Measurements from ENCODE around the gene THOC5. TPM values are rescaled to one million over a fixed set of nuclear protein-coding genes. Genes with fewer than 3 reads are reported as not detected.

The THOC5 gene
- total RNA-seq, 1 donor from 2014 or later = 175 TPM

DNA sequence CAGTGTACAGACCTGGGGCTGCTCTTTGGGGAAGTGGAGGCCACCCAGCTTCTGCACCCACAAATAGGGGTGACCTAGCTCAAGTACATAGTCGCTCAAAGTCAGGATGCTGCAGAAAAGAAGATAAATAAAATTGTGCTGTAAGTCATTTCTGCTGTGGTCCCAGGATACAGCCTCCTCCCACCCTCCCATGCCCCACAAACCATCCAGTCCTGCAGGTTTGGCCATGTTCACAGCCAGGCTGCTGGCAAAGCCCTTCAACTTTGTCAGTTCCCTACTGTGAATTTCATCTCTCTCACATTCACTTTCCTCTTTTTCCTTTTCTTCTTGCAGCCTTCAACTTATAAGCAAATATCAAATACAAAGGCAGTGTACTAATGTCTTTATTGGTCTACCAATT lies 33.6 kb downstream of the THOC5 start:
- Mint-ChIP-seq H3K4me3 (ENCODE audit: unreplicated experiment) (no peak overlapping the region), H3K27me3 (ENCODE audit: unreplicated experiment) (no peaks in the 10 kb centered on the region), H3K4me1 (ENCODE audit: low read depth, unreplicated experiment) (no peaks in the 10 kb centered on the region), H3K36me3 (ENCODE audit: unreplicated experiment) (peaks cover 4% of the 10 kb centered on the region), H3K9me3 (ENCODE audit: unreplicated experiment) (peaks cover 3% of the 10 kb centered on the region), H3K27ac (ENCODE audit: unreplicated experiment) (no peak overlapping the region)
- TF ChIP-seq, protein P1, sequence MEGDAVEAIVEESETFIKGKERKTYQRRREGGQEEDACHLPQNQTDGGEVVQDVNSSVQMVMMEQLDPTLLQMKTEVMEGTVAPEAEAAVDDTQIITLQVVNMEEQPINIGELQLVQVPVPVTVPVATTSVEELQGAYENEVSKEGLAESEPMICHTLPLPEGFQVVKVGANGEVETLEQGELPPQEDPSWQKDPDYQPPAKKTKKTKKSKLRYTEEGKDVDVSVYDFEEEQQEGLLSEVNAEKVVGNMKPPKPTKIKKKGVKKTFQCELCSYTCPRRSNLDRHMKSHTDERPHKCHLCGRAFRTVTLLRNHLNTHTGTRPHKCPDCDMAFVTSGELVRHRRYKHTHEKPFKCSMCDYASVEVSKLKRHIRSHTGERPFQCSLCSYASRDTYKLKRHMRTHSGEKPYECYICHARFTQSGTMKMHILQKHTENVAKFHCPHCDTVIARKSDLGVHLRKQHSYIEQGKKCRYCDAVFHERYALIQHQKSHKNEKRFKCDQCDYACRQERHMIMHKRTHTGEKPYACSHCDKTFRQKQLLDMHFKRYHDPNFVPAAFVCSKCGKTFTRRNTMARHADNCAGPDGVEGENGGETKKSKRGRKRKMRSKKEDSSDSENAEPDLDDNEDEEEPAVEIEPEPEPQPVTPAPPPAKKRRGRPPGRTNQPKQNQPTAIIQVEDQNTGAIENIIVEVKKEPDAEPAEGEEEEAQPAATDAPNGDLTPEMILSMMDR (IDR thresholded peaks at IDR 0.05; ENCODE audit: partially characterized antibody, unreplicated experiment) = no peak
- no peak for DNase-seq

DNA sequence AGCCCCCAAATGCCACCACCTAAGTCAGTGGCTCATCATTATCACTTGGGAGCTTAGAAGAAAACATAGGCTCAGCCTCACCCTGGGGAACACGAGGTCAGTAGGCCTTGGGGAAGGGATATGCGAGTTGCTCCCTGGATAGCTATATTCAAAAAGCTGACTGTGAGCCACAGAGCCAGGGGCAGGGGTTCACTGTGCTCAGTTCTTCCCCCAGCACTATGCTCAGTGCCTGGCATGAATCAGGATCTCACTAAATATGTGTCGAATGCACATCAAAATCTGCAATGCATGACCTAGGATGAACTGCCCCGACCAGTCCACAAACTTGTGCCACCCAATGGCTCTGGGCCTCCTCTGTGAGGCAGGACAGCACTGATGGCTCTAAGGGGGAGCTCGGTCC lies 35.1 kb downstream of the THOC5 start:
- H3K4me3 Mint-ChIP-seq (ENCODE audit: unreplicated experiment) = no peak overlapping the region

DNA sequence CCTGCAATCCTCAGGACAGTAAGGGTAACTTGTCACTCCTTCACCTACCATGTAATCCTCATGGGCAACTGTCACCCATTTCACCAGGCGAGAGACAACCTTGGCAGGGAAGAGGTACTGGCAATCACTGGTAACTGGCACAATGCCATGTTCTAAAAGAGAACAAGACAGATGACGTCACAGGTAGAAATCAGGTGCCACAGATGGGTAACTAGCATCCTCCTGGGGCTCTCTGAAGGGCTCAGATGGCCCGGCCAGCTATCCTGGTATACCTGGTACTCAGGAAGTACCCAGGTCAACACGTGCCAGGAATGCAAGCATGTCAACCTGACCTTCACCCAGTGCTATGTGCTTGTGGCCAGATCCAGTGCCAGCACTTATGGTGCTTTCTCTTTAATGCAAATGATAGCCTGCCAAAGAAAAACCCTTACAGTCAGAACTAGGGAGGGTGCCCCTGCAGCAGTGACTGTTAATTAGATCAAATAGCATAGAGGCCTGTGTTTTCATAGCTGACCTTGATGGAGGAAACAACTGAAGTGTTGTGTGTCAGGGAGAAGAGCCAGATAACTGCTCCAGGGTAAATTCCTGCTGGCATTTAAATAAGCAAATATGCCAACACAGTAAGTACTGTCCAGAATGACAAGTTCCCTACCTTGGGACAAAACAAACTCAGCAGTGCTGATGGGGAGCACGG lies 36.2 kb downstream of the THOC5 start:
- TF ChIP-seq, protein P1 (IDR thresholded peaks at IDR 0.05; ENCODE audit: partially characterized antibody, unreplicated experiment) = no peak
- H3K4me3 Mint-ChIP-seq (ENCODE audit: unreplicated experiment) = no peak overlapping the region
- peaks cover 3% of the 10 kb centered on the region for H3K9me3 Mint-ChIP-seq (ENCODE audit: unreplicated experiment)
- H3K36me3 Mint-ChIP-seq (ENCODE audit: unreplicated experiment) = no peaks in the 10 kb centered on the region
- no peaks in the 10 kb centered on the region for H3K4me1 Mint-ChIP-seq (ENCODE audit: low read depth, unreplicated experiment)
- no peaks in the 10 kb centered on the region for H3K27me3 Mint-ChIP-seq (ENCODE audit: unreplicated experiment)
- DNase-seq = no peak
- no peak overlapping the region for H3K27ac Mint-ChIP-seq (ENCODE audit: unreplicated experiment)

More for the DNA sequence above, 35.1 kb downstream of the THOC5 start:
- H3K27me3 Mint-ChIP-seq (ENCODE audit: unreplicated experiment) = no peaks in the 10 kb centered on the region
- no peaks in the 10 kb centered on the region for H3K4me1 Mint-ChIP-seq (ENCODE audit: low read depth, unreplicated experiment)
- no peak overlapping the region for H3K27ac Mint-ChIP-seq (ENCODE audit: unreplicated experiment)
- peaks cover 3% of the 10 kb centered on the region for H3K9me3 Mint-ChIP-seq (ENCODE audit: unreplicated experiment)
- peaks cover 3% of the 10 kb centered on the region for H3K36me3 Mint-ChIP-seq (ENCODE audit: unreplicated experiment)
- DNase-seq = no peak
- TF ChIP-seq, protein P1 (IDR thresholded peaks at IDR 0.05; ENCODE audit: partially characterized antibody, unreplicated experiment) = no peak

DNA sequence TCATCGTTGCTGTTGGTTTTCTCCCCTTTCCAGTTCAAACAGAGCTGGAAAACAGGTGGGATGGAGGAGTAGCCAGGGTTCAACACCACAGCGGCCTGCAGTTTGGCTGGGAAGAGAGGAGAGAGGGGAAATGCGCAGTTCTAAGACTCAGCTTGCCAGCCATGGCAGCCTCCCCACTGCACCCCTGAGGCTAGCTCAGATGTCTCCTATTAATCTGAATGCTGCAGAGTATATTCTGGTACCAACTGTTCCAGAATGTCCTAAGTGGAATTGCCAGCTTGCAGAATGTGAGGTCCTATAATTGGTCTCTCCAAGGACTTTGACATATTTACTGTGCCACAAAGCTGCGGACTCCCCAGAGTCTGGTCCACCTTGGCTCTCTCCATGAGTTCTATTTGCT lies 41.5 kb downstream of the THOC5 start:
- H3K27ac Mint-ChIP-seq (ENCODE audit: unreplicated experiment) = no peak overlapping the region
- DNase-seq = no peak
- H3K36me3 Mint-ChIP-seq (ENCODE audit: unreplicated experiment) = no peaks in the 10 kb centered on the region
- no peaks in the 10 kb centered on the region for H3K4me1 Mint-ChIP-seq (ENCODE audit: low read depth, unreplicated experiment)
- peaks cover 3% of the 10 kb centered on the region for H3K9me3 Mint-ChIP-seq (ENCODE audit: unreplicated experiment)
- TF ChIP-seq, protein P1 (IDR thresholded peaks at IDR 0.05; ENCODE audit: partially characterized antibody, unreplicated experiment) = no peak
- H3K4me3 Mint-ChIP-seq (ENCODE audit: unreplicated experiment) = no peak overlapping the region
- H3K27me3 Mint-ChIP-seq (ENCODE audit: unreplicated experiment) = peaks cover 2% of the 10 kb centered on the region

DNA sequence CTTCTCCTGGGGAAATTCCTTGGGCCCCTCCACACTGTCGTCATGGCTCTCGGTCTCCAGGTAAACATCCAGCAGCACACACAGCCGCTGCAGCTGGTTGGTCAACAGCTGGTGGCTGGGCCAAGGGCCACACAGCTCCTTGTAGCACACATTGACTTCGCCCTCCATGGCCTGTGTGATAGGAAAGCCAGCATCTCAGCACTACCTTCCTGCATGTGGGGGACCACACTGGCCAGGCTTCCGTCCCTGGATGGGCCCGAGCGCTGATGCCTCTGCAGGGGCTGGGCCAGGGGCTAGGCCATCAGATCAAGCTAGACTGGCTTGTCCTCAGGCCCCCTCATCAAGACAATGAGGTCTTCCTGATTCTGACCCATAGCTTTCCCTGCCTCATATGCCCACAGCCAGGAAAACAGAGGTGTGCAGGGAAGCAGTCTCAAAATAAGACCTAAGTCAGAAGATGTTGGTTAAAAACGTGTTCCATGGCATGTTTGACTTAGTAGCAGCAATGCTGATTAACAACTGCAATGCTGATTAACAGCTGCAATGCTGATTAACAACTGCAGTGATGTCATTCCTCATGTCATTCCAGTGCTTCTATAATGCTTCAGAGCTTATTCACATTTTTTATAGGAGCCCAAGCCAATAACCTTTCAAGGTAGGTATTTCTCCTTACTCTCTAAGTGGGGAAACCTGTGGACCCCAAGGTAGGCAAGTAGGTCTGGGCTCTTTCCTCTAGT lies 42.3 kb downstream of the THOC5 start:
- Mint-ChIP-seq H3K27ac (ENCODE audit: unreplicated experiment) (no peak overlapping the region), H3K4me1 (ENCODE audit: low read depth, unreplicated experiment) (no peaks in the 10 kb centered on the region), H3K4me3 (ENCODE audit: unreplicated experiment) (no peak overlapping the region), H3K36me3 (ENCODE audit: unreplicated experiment) (no peaks in the 10 kb centered on the region), H3K9me3 (ENCODE audit: unreplicated experiment) (peaks cover 3% of the 10 kb centered on the region), H3K27me3 (ENCODE audit: unreplicated experiment) (peaks cover 3% of the 10 kb centered on the region)
- TF ChIP-seq, protein P1 (IDR thresholded peaks at IDR 0.05; ENCODE audit: partially characterized antibody, unreplicated experiment) = no peak
- no peak for DNase-seq
